Jurkat, Clone E6-1 (cell line): ENCODE measurements around the gene ZNF804B.

Experiments
- DNase-seq: peaks from one replicate; pipeline ENCODE4 v3.0.0-alpha.2; 2011; ENCODE audit warnings: low read depth, low spot score
- H3K4me3 ChIP-seq: 2 replicates; pipeline ENCODE4 v1.5.1; 2011; ENCODE audit warnings: mild to moderate bottlenecking, low read length, control low read depth, moderate library complexity

ZNF804B gene

GRCh38 chr7:88818552-88818951, 59.1 kb downstream of the ZNF804B start:
- H3K4me3 ChIP-seq: no peak overlapping the region
- DNase-seq: no peak

- no peak overlapping the region for H3K4me3 ChIP-seq
- DNase-seq: no peak
Observed at GRCh38 chr7:88826222-88826621, 66.7 kb downstream of the ZNF804B start.

DNA sequence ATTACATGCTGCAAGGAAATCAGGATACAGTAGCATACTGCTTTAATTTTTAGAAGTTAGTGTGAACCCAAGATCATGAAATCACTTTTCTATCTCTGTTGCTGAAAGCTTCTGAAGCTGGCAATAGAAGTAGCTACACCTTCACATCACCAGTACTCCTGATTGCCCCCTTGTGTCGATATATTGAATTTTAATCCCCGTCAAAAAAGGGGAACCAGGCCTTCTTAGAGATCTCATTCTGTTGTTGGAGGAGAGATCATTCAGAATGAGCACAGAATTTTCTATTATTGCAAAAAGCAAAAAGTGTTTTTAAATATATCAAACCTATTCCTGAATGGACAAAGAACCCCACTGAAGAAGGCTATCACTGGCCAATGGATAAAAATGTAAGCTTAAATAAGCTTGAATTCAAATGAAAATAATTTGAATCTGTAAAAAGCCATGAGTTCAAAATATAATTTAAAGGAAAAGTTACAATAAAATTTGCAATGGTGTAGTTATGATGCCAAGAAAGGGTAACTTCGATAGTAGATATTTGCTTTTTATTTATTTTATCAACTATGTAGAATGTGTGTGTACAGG, 75.7 kb downstream of the ZNF804B start:
- H3K4me3 ChIP-seq: no peak overlapping the region
- peak; percentile 20 for DNase-seq

GRCh38 chr7:88842201-88842600, 82.7 kb downstream of the ZNF804B start:
- DNase-seq: no peak
- no peak overlapping the region for H3K4me3 ChIP-seq

GRCh38 chr7:88845091-88845490, 85.6 kb downstream of the ZNF804B start:
- no peak overlapping the region for H3K4me3 ChIP-seq
- DNase-seq: no peak

DNA sequence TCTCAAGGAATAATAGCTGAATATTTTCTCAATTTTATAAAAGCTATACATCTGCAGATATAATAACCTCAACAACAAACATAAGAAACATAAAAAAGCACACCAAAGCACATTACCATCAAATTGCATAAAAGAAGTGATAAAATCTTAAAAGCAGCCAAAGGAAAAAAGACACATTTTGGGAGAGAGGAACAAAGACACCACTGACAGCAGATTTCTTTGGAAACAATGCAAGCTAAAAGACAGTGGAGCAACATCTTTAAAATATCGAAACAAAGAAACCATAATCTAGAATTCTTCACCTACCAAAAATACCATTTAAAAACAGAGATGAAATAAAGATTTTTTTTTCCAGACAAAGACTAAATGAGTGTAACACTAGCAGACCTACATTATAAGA, 91.7 kb downstream of the ZNF804B start:
- DNase-seq: no peak
- H3K4me3 ChIP-seq: no peak overlapping the region

- no peak for DNase-seq
- no peak overlapping the region for H3K4me3 ChIP-seq
Observed at GRCh38 chr7:88859288-88859687, 99.8 kb downstream of the ZNF804B start.

DNA sequence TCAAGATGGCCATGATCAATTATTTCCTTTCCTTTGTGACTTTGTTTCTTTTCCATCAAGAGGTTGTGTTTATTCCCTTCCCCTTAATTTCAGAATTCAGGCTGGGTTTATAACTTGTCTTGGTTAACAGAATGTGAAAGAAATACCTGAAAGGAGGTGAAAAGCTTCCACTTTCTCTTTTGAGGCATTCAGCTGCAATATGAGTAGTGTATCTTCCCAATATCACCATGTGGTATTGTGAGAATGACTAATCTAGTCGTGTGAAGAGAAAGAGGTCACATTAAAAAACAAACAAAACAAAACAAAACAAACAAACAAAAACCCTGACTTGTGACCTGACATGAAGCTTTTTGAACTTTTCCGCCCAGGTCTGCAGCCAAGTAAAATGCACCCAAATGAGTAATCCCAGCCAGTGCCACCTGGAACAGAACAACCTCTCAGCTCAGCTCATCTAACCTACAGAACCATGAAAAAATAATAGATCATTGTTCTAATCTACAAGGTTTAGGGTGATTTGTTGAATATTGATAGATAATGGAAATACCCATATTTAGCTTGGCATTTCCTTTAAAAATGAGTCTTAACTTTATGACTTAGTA, 106.9 kb downstream of the ZNF804B start:
- no peak overlapping the region for H3K4me3 ChIP-seq
- no peak for DNase-seq

DNA sequence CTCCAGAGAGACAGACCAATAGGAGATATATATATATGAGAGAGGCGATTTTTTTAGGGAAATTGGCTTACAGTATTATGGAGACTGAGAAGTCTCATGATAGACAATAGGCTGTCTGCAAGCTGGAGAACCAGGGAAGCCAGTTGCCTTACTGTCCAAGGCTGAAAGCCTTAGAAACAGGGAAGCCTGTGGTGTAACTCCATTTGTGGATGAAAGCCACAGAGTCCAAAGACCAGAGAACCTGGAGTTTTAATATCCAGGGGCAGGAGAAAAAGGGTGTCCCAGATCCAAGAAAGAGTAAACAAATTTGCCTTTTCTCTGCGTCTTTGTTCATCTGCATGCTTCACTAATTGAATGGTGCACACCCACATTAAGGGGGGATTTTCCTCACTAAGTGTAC, 107.7 kb downstream of the ZNF804B start:
- no peak for DNase-seq

GRCh38 chr7:88868456-88868855, 109.0 kb downstream of the ZNF804B start:
- no peak overlapping the region for H3K4me3 ChIP-seq
- no peak for DNase-seq

More for the DNA sequence above, 107.7 kb downstream of the ZNF804B start:
- H3K4me3 ChIP-seq: no peak overlapping the region

- no peak overlapping the region for H3K4me3 ChIP-seq
- no peak for DNase-seq
Observed at GRCh38 chr7:88881136-88881535, 121.6 kb downstream of the ZNF804B start.

GRCh38 chr7:88885131-88885530, 125.6 kb downstream of the ZNF804B start:
- no peak overlapping the region for H3K4me3 ChIP-seq
- no peak for DNase-seq

- H3K4me3 ChIP-seq: no peak overlapping the region
- no peak for DNase-seq
Observed at GRCh38 chr7:88888684-88889083, 129.2 kb downstream of the ZNF804B start.

DNA sequence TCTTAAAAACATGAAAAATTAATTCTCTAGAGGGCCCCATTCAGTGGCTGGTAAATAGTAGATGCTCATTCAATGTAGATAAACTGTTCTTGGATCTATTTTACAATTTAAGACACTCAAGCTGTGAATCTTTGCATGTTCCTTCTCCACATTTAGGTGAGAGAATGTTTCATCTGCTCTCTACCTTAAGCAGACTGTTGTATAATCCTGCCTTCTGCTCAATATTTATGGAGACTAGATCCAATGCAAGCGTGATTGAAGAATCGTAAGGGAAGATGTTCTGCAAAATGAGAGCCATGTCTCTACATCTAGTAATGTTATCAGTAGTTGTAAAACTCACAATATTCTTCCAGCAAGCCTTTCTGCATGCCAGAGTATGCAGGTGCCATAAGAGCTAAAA, 151.0 kb downstream of the ZNF804B start:
- H3K4me3 ChIP-seq: no peak overlapping the region
- no peak for DNase-seq

DNA sequence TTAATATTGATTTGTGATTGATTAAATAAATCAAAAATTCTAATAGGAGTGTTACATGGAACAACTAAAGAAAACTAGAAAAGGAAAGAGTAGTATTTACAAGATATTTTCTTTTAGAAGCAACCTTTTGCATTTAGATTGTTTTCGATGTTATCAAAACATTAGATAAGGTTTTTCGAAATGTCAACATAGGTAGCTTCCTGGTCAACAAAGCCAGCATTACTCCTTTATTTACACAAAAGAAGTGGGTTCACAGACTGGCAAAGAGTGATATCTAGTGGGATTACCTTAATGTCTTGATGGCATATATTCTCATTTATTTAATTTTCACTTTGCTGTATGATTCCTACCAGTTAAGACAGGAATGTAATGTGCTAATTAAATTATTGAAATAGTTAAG, 153.4 kb downstream of the ZNF804B start:
- DNase-seq: no peak
- no peak overlapping the region for H3K4me3 ChIP-seq

DNA sequence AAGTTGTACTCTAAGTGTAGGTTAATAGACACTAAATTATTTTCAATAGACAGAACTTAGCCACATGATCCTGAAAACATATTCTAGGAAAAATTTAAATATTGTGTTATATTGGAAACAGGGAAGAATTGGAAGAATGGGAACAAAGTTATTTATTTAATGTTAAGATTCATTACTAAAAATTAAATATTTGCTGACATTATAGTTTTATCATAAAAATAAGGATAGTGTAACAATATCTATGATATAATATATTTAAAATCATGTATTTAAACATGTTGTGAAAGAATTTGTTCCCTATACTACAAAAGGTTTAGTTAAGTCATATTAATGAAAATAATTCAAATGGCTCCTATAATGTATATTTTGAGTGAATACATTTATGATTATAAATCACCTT, 156.1 kb downstream of the ZNF804B start:
- no peak overlapping the region for H3K4me3 ChIP-seq
- DNase-seq: no peak

DNA sequence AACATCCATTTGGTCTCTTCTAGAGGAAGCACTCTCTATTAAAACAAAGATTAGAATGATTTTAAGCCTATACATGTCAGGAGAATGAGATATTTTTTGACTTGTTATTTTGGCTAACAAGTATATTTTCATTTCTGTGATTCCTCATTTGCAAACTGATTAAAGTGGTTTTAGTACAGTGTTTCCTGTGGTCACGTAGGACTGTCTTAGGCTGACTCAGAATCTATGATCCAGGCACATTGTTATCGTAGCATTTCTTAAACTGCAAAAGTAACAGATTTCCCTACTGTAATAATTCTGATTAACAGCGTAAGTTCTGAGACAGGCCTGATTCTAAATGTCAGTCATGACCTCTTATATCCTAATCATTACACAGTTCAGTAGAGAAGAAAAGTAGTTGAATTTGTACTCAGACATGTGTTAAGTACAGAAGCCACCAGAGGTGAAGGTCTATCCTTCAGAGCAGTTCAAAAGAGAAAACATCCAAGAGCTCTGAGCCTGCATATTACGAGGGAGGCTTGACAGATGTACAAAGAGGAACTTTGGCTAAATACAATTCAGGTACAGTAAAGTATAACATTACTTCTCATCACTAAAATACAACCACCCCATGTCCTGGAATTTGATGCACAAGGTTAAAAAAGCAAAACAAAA, 160.1 kb downstream of the ZNF804B start:
- DNase-seq: no peak
- no peak overlapping the region for H3K4me3 ChIP-seq

DNA sequence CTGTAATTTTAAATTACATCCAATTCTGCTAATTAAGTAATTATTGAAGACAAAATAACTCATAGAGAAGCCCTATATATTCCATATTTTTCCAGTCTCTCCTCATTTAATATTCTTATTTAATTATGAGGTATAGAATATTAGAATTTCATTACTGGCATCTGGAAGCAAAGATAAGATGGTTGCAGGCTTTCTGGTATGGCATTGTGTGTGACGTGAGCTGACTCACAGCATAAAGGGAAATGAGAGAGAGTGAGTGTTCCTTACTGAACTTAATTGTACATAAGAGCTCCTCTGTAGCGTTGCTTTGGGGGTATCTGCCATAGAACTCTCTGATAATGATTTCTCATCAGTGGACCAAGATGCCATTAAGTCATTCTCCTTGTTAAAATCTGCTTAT, 163.4 kb downstream of the ZNF804B start:
- no peak for DNase-seq

GRCh38 chr7:88928276-88928675, 168.8 kb downstream of the ZNF804B start:
- no peak overlapping the region for H3K4me3 ChIP-seq
- no peak for DNase-seq

More for the DNA sequence above, 163.4 kb downstream of the ZNF804B start:
- no peak overlapping the region for H3K4me3 ChIP-seq

DNA sequence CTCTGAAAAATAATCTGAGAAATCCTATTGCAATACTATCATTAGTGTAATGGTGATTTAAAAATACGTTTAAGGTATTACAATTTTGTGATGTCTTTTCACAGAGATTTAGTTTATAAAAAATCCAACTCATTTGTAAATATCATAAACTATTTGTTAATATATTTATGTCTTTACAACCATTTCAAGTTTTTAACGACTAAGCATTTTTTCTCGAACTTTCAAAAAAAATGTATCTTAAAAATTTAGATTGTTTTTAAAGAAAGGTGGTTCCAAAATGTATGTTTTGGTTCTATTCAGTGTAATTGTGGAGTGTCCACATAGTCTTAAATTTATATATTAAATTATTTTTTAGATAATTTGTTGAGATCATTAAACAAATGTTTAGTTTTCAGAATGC, 170.2 kb downstream of the ZNF804B start:
- no peak for DNase-seq
- H3K4me3 ChIP-seq: no peak overlapping the region

GRCh38 chr7:88933285-88933684, 173.8 kb downstream of the ZNF804B start:
- DNase-seq: no peak
- H3K4me3 ChIP-seq: no peak overlapping the region
